K562 (cell line): Measurements from ENCODE around the gene CYP4V2.

Source experiments
- CHD4 ChIP-seq: fragments of 200-600 bp; sonication (generic); IDR thresholded peaks from 3 replicates; pipeline ENCODE4 v1.6.1; 2012; ENCODE audit warnings: low read depth, mild to moderate bottlenecking, mixed read lengths, low read length, inconsistent platforms; ENCODE audit not compliant: insufficient read depth, insufficient replicate concordance, poor library complexity, severe bottlenecking
- ETV6 ChIP-seq, 3 experiments: fragments of 150-350 bp in 1 of 3; sonication (generic) in 1 of 3; formaldehyde crosslinking in 1 of 3; IDR thresholded peaks; 2 replicates each; pipeline versions ENCODE4 v1.6.1 to v1.8.0; 2014 to 2022; ENCODE audit warnings: borderline replicate concordance in 2 of 3, low read depth in 2 of 3, antibody characterized with exemption in 1 of 3, low read length in 1 of 3, mild to moderate bottlenecking in 1 of 3, missing genetic modification reagents in 1 of 3
- HNRNPK ChIP-seq: fragments of 200-400 bp; formaldehyde crosslinking; IDR thresholded peaks from one replicate; pipeline ENCODE4 v1.6.1; 2018; ENCODE audit warnings: mild to moderate bottlenecking, low read depth, low read length; ENCODE audit not compliant: poor library complexity, severe bottlenecking
- KHSRP ChIP-seq: fragments of 450-650 bp; IDR thresholded peaks from 2 replicates; pipeline ENCODE4 v1.6.1; 2017

- no peak for TF ChIP-seq CHD4
- TF ChIP-seq KHSRP, result no peak
- no peak for TF ChIP-seq HNRNPK
- no peak for TF ChIP-seq ETV6 (IDR thresholded peaks at IDR 0.05; ENCODE audit: borderline replicate concordance in 1 of 2, low read depth in 2 of 2, low read length in 1 of 2)
- TF ChIP-seq ETV6 (CRISPR knock-in tag; IDR thresholded peaks at IDR 0.05; ENCODE audit: borderline replicate concordance), result no peak
Observed at GRCh38 chr4:186190581-186191199, 677 bp upstream of the CYP4V2 start.
